Smooth muscle cell (in vitro differentiated cells): ENCODE results near the gene NOC3L. TPM values are rescaled to one million over a fixed set of nuclear protein-coding genes. Genes with fewer than 3 reads are reported as not detected.

Experiments used
- polyA plus RNA-seq: library from polyadenylated mRNA; unstranded; fragments of >200 nt; fragmentation: Nextera tagmentation; extraction: Ambion mirVana; gene quantifications from 2 replicates; pipeline ENCODE4 v1.2.1, GENCODE V29; 2016
- total RNA-seq: library from RNA; depleted of rRNA; stranded (reverse); fragments of >200 nt; gene quantifications from 2 replicates; pipeline ENCODE4 v1.2.3, GENCODE V29; 2014

The NOC3L gene
- total and polyA plus RNA-seq, 2 experiments from 2014 or later, result 8.8 to 27.3 TPM

Other genes starting within 250 kb of the NOC3L start
- gene TBC1D12, start 39.6 kb upstream of the NOC3L start, total RNA-seq, result 9.4 and 11.2 TPM in 2 replicates
- gene TBC1D12, start 39.6 kb upstream of the NOC3L start, polyA plus RNA-seq, result 3.8 and 5.2 TPM in 2 replicates
- 32.8 and 55.5 TPM in 2 replicates for gene HELLS, start 182.8 kb upstream of the NOC3L start, total RNA-seq
- 10.5 and 18.2 TPM in 2 replicates for gene HELLS, start 182.8 kb upstream of the NOC3L start, polyA plus RNA-seq